Measurements from ENCODE around the gene BMERB1.
"Not testable (repeated sequence)": the region's sequence is repeated elsewhere in the genome, so short reads cannot be mapped to it uniquely, and the experiment has no call there.

Gene BMERB1

DNA sequence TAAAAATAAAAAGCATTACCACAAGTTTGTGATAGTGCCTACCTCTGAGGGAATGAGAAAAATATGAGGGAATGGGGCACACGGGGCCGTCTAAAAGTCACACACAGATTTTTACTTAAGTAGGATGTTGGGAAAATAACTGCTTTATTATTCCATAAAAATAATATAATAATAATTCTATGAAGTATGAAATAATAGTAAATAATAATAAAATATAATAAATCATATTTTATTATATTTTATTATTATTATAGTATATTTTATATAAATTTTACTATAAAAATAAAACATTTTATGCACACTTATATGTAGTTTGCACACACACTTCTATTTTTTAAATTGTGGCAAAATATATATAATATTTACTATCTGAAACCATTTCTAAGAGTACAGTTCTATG, 92.3 kb downstream of the BMERB1 start:
- DNase-seq: no peak

DNA sequence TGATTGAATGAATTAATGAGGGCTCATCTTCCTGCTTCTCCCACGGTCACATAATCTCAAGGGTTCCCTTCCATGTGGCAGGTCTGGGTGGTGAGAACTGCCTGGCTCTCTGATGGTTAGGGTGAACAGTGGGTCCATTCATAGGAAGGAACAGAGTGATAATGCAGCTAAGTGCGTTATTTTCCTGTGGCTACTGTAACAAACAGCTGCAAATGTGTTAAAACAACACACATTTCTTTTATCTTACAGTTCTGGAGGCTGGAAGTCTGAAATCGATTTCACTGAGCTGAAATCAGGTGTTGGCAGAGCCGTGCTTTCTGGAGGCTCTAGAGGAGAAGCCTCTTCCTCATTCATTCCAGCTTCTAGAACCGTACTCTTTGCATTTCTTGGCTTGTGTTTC, 95.3 kb downstream of the BMERB1 start:
- DNase-seq: no peak

DNA sequence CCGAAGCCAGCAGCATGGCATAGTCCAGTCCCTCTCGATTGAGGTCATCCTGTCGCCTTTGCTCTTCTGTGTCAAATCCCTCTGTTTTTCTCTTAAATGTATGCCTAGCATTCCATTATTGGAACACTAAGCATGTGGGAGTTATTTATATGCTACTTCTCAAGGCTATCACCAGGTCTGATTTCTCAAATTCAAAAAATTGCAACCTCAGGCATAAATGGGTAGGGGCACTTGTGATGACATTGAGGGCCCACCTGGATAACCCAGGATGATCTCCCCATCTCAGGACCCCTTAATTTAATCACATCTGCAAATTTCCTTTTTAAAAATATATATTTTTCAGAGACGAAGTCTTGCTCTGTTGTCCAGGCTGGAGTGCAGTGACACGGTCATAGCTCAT, 95.7 kb downstream of the BMERB1 start:
- no peak for DNase-seq

DNA sequence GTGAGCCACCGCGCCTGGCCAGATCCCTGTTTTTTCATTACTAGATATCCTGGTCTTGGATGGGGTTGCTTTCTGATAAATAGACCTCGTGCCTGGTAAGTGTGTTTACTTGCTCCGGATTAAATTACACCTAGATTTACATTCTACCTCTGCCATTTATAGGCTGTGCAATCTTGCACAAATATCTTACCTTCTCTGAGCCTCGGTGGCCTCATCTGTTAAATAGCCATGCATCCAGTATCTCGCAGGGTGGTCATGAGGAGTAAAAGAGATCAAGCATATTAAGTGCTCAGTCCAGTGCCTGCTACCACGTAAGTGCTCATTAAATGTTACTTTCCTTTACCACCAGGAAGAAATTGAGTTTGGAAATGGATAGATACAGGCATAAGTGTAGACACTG, 98.4 kb downstream of the BMERB1 start:
- DNase-seq: no peak

- DNase-seq: no peak
Observed at GRCh38 chr16:15533386-15533785, 99.0 kb downstream of the BMERB1 start.

- DNase-seq: no peak
Observed at GRCh38 chr16:15535772-15536171, 101.4 kb downstream of the BMERB1 start.

GRCh38 chr16:15536843-15537242, 102.5 kb downstream of the BMERB1 start:
- DNase-seq: no peak

GRCh38 chr16:15538507-15538906, 104.1 kb downstream of the BMERB1 start:
- DNase-seq: no peak

DNA sequence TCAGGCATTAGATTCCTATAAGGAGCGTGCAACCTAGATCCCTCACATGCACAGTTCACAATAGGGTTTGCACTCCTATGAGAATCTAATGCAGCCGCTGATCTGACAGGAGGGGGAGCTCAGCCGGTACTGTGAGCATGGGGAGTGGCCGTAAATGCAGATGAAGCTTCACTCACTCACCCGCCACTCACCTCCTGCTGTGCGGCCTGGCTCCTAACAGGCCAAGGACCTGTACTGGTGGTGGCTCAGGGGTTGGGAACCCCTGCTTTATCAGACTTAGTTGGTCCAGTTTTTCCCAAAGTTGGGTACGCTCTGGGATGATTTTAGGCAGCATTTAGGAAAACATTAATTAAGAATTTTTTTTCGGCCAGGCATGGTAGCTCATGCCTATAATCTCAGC, 104.8 kb downstream of the BMERB1 start:
- DNase-seq: no peak

- DNase-seq: no peak
Observed at GRCh38 chr16:15542261-15542660, 107.9 kb downstream of the BMERB1 start.

GRCh38 chr16:15542734-15543347, 108.5 kb downstream of the BMERB1 start:
- DNase-seq: no peak

DNA sequence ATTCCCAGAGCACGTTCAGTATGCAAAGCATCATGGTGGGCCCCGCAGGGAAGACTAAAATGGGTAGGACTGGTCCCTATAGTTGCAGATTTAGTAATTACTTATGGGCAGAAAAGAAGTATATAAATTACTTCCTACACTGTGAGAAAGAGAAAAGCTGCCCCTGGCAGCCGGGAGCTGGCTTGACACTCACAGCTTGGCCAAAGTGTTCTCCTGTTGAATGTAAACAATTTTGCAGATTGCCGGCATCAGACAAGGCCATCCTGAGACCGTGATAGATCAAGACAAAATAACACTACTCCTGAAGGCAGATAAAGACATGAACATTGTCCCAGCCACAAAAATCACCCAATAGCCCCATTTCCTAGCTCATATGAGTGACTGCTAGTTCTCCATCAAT, 110.0 kb downstream of the BMERB1 start:
- no peak for DNase-seq

- no peak for DNase-seq
Observed at GRCh38 chr16:15545544-15545943, 111.2 kb downstream of the BMERB1 start.

GRCh38 chr16:15547072-15547767, 112.8 kb downstream of the BMERB1 start:
- not testable (repeated sequence) for DNase-seq

DNA sequence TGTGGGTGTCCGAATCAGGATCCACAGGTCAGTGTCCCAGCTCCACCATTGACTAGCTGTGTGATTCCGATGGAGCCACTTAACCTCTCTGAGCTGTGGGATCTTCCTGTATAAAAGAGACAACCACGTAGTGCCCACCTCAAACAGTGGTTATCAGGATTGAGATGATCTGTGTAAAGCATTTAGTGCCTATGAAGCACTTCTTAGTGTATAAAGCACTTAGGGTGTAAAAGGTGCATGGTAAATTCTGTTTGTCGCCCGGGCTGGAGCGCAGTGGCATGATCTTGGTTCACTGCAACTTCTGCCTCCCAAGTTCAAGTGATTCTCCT, 113.3 kb downstream of the BMERB1 start:
- no peak for DNase-seq

- no peak for DNase-seq
Observed at GRCh38 chr16:15548482-15548891, 114.1 kb downstream of the BMERB1 start.

DNA sequence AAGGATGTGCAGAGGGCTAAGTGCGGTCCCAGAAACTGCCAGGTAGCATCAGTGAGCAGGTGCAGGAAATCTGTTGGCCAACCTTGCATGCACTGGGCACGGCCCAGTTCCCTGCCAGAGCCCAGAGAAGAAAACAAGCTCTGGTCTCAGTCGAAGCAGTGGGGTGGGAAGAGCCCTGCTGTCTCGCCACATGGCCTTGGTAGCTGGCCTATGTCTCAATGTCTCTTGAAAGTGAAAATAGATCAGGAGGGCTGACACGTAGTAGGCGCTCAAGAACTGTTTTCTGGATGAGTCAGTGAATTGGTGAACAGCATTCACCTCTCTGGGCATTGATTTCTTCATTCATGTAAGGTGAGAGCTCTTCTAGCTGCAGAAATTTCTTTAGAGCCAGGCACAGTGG, 118.1 kb downstream of the BMERB1 start:
- no peak for DNase-seq

DNA sequence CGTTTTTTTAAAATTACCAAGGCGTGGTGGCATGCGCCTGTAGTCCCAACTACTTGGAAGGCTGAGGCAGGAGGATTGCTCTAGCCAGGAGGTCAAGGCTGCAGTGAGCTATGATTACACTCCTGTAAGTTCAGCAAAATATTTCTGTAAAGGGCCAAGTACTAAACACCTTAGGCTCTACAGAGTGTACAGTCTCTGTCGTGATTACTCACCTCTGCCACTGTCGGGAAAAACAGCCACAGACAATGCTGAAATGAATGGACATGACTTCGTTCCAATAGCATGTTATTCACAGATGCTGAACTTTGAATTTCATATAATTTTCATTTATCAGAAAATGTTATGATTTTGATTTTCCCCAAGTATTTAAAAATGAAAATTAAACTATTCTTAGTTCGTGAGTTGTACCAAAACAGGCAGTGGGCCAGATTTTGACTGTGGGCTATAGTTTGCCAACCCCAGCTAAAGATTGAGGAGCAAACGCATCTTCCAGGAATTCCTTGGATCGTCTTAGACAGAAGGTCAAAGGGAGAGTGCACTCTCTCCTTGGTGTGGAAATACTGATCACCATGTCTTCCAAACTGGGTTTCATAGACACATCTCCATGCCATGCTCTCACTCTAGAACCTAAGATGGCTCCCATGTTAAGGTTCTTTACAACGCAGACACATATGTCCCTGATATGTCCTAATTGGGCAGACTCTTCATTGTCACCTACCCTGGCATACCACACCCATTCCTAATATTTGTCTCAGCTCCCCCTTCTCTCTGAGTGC, 119.1 kb downstream of the BMERB1 start:
- DNase-seq: no peak

- no peak for DNase-seq
Observed at GRCh38 chr16:15556130-15556529, 121.7 kb downstream of the BMERB1 start.

DNA sequence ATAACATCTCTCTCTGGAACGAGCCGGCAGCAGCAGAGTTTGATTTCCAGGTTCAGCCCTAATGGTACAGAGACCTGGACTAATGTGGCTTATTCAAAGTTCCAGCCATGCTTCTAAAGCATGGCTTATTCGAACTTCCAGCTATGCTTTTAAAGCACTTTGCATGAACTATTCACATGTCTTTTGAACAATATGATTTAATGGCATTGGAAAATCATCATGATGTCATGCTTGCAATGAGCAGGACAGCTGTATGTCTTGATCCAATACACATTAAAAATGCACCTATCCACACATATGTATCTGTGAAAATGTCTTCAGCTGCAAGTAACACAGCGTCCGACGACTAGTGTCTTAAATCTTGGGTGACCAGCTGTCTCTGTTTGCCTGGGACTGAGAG, 122.9 kb downstream of the BMERB1 start:
- DNase-seq: no peak

DNA sequence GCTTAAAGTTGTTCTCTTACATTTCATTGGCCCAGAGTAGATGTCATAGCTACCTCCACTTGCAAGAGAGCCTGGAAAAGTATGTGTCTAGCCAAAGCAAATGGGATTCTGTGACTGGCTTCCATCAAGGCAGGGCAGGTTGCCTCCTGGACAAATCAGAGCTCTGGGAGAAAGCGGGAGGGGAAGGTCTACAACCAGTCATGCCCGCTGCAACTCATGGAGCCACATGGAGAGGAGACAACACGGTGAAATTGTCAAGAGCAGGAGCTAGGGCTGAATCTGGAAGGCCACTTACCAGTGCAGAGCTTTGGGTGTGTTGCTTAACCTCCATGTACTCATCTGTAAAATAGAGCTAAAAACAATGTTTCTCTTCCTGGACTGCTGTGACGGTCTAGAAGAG, 124.8 kb downstream of the BMERB1 start:
- no peak for DNase-seq

- no peak for DNase-seq
Observed at GRCh38 chr16:15564604-15565339, 130.4 kb downstream of the BMERB1 start.

GRCh38 chr16:15566095-15566494, 131.7 kb downstream of the BMERB1 start:
- DNase-seq: no peak

DNA sequence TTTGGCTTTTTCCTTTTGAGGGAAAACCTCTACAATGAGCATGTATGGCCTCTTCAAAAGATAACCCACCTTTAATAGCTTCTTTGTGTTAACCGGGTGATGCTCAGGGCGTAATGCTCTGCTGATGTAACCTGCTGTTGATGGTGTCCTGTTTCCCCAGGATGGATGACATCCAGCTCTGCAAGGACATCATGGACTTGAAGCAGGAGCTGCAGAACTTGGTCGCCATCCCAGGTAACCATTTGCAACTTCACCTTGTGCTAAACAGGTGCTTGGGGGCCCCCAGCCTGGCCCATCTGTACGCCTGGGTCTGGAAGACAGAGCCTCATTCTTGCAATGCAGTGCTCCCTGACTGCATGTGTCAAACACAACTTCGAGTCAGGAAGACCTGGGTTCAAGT, 133.4 kb downstream of the BMERB1 start:
- DNase-seq: no peak

Measured in AML-193 (cell line).